ENCODE measurements around the gene TNPO3. TPM values are rescaled to one million over a fixed set of nuclear protein-coding genes. Genes with fewer than 3 reads are reported as not detected.

The TNPO3 gene
- total RNA-seq: 10 to 100 TPM; 32.5 to 45.9 TPM
- 10 to 100 TPM; 12.3 to 19.3 TPM for polyA plus RNA-seq
- long read RNA-seq, donor 1, full-length matches to known transcripts: 4 of 31 reads
- long read RNA-seq, donor 1, partial matches to known transcripts: 27 of 31 reads
- long read RNA-seq, donor 1, other reads (novel, unspliced or antisense): 0 of 31 reads
- long read RNA-seq, donor 2, full-length matches to known transcripts: 2 of 2 reads
- long read RNA-seq, donor 2, partial matches to known transcripts: 0 of 2 reads
- long read RNA-seq, donor 2, other reads (novel, unspliced or antisense): 0 of 2 reads
- long read RNA-seq, donor 3, full-length matches to known transcripts: 2 of 2 reads
- long read RNA-seq, donor 3, partial matches to known transcripts: 0 of 2 reads
- long read RNA-seq, donor 3, other reads (novel, unspliced or antisense): 0 of 2 reads
- long read RNA-seq, donor 4, full-length matches to known transcripts: 1 of 1 reads
- long read RNA-seq, donor 4, partial matches to known transcripts: 0 of 1 reads
- long read RNA-seq, donor 4, other reads (novel, unspliced or antisense): 0 of 1 reads
- long read RNA-seq, donor 5, full-length matches to known transcripts: 1 of 1 reads
- long read RNA-seq, donor 5, partial matches to known transcripts: 0 of 1 reads
- long read RNA-seq, donor 5, other reads (novel, unspliced or antisense): 0 of 1 reads

DNA sequence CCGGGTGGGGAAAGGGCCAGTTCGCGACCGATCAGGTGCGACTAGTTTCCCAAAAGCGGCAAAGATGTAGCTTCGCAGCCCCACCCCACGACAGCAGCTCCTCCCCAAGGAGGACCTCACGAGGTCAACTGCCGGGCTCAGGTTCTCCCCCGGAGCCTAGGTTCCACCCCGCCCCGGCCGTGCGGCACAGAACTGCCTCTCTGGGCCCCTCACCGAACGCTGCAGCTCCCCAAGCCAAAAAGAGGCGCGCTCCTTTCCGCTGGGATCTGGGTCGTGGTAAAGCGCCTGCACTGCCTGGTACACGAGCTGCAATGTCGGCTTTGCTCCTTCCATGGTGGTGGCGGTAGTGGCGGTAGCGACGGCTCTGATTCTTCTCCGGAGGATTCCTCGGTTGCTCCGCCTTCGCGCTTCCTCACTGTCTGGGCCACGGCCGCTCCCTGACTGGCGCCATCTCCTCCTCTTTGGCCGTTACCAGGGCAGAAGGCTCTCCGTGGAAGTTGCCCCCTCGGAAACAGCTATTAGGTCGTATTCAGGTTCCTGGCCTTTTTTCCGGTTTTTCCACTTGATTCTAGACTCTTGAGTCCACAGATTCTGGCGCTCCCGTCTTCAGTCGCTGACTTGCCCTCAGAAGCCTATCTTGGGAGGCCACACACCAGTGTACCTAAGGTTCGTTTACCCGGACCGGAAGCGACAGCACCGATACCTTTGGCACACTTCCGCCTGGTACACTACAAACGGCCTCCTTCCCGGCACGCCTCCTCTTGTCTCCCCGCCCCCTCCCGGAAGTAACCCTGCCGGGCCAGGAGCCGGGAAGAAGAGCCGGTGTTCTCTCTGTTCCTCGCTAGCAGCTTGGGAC, at the start of gene TNPO3:
TNPO3 (minus strand) TSS at position 674 of the 856 bp plus-strand sequence; CDS start at position 333, 341 bp downstream.
- Histone ChIP-seq H3K4me1 (ENCODE audit: control insufficient read depth in 5 of 5, insufficient read depth in 5 of 5, low read length in 5 of 5) (peaks cover 0 to 14% (median 5%) of the 10 kb centered on the region in 5 donors), H3K27me3 (ENCODE audit: control insufficient read depth in 3 of 3, insufficient read depth in 3 of 3, low read length in 2 of 3) (peaks cover 0 to 7% (median 0%) of the 10 kb centered on the region in 3 donors), H3K27ac (ENCODE audit: low read depth in 1 of 2, low read length in 1 of 2) (peak within 1 kb of the TSS; percentile 91 to 99), H3K9ac (ENCODE audit: insufficient read depth in 1 of 2, low read length in 2 of 2) (peak within 1 kb of the TSS; percentile 78 to 88), H3K4me3 (peak within 1 kb of the TSS; percentile 99), H3K36me3 (ENCODE audit: control insufficient read depth in 4 of 4, insufficient read depth in 4 of 4, low read length in 4 of 4) (no peaks in the 10 kb centered on the region), H3K9me3 (ENCODE audit: control insufficient read depth in 4 of 4, insufficient read depth in 3 of 4, low read length in 3 of 4) (no peaks in the 10 kb centered on the region)
- WGBS, 2 donors: 0% methylated on average over 59 of the region's 59 CpGs
- peak; percentile 94 for ATAC-seq (ENCODE audit: insufficient read depth, low FRiP score)
- TF ChIP-seq, protein P1, sequence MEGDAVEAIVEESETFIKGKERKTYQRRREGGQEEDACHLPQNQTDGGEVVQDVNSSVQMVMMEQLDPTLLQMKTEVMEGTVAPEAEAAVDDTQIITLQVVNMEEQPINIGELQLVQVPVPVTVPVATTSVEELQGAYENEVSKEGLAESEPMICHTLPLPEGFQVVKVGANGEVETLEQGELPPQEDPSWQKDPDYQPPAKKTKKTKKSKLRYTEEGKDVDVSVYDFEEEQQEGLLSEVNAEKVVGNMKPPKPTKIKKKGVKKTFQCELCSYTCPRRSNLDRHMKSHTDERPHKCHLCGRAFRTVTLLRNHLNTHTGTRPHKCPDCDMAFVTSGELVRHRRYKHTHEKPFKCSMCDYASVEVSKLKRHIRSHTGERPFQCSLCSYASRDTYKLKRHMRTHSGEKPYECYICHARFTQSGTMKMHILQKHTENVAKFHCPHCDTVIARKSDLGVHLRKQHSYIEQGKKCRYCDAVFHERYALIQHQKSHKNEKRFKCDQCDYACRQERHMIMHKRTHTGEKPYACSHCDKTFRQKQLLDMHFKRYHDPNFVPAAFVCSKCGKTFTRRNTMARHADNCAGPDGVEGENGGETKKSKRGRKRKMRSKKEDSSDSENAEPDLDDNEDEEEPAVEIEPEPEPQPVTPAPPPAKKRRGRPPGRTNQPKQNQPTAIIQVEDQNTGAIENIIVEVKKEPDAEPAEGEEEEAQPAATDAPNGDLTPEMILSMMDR (IDR thresholded peaks at IDR 0.05; ENCODE audit: control extremely low read depth, extremely low read depth): no peak
- peak; percentile 93 to 96 (median 95) for DNase-seq

DNA sequence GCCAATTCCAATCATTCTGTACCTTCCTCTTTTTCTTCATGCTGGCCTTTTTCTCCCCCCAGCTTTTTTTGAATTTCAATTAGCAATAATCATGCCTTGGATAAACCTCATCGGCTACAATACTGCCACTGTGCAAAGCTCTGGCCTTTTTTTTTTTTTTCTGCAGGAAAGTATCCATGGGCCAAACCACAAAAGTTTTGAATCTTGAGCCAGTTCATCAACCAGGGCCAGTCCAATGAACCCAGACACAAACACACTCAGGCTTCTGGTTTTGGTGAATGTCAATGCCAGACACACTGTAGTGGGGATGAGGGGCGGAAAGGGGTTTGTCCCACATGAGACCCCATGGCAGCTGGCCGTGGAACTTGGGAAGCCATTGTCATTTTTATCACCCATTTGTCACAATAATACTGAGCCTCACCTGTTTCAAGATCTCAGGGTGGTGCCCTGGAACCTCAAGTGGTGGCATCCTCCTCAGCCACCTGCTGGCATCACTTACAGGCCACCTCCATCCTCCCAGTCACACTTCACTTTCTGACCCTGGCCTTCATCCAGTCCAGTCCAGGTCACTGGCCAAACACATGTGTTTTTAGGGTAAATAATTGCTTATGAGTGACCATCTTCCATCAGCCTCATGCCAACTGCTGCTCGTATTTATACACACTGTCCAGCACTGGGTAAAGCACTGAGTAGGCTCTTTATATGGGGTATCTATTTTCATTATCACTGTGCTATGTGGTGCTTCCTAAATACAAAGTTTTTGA, 48.8 kb upstream of the TNPO3 start:
- TF ChIP-seq, protein P1 (IDR thresholded peaks at IDR 0.05; ENCODE audit: control extremely low read depth, extremely low read depth): no peak
- no peak overlapping the region for H3K4me3 ChIP-seq
- no peak overlapping the region for H3K9ac ChIP-seq (ENCODE audit: insufficient read depth in 1 of 2, low read length in 2 of 2)
- peaks cover 0 to 3% (median 0%) of the 10 kb centered on the region in 3 donors for H3K27me3 ChIP-seq (ENCODE audit: control insufficient read depth in 3 of 3, insufficient read depth in 3 of 3, low read length in 2 of 3)
- DNase-seq: no peak
- ATAC-seq (ENCODE audit: insufficient read depth, low FRiP score): no peak
- no peak overlapping the region for H3K27ac ChIP-seq (ENCODE audit: low read depth in 1 of 2, low read length in 1 of 2)
- no peaks in the 10 kb centered on the region for H3K9me3 ChIP-seq (ENCODE audit: control insufficient read depth in 4 of 4, insufficient read depth in 3 of 4, low read length in 3 of 4)
- WGBS, 2 donors: 92 to 97% methylated on average over 4 of the region's 4 CpGs
- peaks cover 0 to 3% (median 0%) of the 10 kb centered on the region in 5 donors for H3K4me1 ChIP-seq (ENCODE audit: control insufficient read depth in 5 of 5, insufficient read depth in 5 of 5, low read length in 5 of 5)
- no peaks in the 10 kb centered on the region for H3K36me3 ChIP-seq (ENCODE audit: control insufficient read depth in 4 of 4, insufficient read depth in 4 of 4, low read length in 4 of 4)

GRCh38 chr7:129101746-129102145, 46.8 kb upstream of the TNPO3 start:
- no peak overlapping the region for H3K27ac ChIP-seq (ENCODE audit: low read depth in 1 of 2, low read length in 1 of 2)
- 89 to 94% methylated on average over 6 of the region's 6 CpGs for WGBS, 2 donors
- no peak for DNase-seq

More at GRCh38 chr7:129101746-129102145, 46.8 kb upstream of the TNPO3 start:
- no peak overlapping the region for H3K9ac ChIP-seq (ENCODE audit: insufficient read depth in 1 of 2, low read length in 2 of 2)
- TF ChIP-seq, protein P1 (IDR thresholded peaks at IDR 0.05; ENCODE audit: control extremely low read depth, extremely low read depth): no peak
- peaks cover 0 to 3% (median 0%) of the 10 kb centered on the region in 5 donors for H3K4me1 ChIP-seq (ENCODE audit: control insufficient read depth in 5 of 5, insufficient read depth in 5 of 5, low read length in 5 of 5)
- peaks cover 0 to 3% (median 0%) of the 10 kb centered on the region in 3 donors for H3K27me3 ChIP-seq (ENCODE audit: control insufficient read depth in 3 of 3, insufficient read depth in 3 of 3, low read length in 2 of 3)
- H3K36me3 ChIP-seq (ENCODE audit: control insufficient read depth in 4 of 4, insufficient read depth in 4 of 4, low read length in 4 of 4): no peaks in the 10 kb centered on the region
- no peak for ATAC-seq (ENCODE audit: insufficient read depth, low FRiP score)
- H3K9me3 ChIP-seq (ENCODE audit: control insufficient read depth in 4 of 4, insufficient read depth in 3 of 4, low read length in 3 of 4): no peaks in the 10 kb centered on the region
- no peak overlapping the region for H3K4me3 ChIP-seq
